GM12801 (cell line): ENCODE data around the gene PIGP.

ENCODE experiments used
- CTCF ChIP-seq: IDR thresholded peaks from one replicate; pipeline ENCODE4 v1.5.1; 2011; ENCODE audit warnings: control low read depth; ENCODE audit not compliant: insufficient read length; ENCODE audit errors: extremely low read depth

PIGP gene

GRCh38 chr21:37073417-37074196, 736 bp upstream of the PIGP start:
- TF ChIP-seq CTCF = no peak

DNA sequence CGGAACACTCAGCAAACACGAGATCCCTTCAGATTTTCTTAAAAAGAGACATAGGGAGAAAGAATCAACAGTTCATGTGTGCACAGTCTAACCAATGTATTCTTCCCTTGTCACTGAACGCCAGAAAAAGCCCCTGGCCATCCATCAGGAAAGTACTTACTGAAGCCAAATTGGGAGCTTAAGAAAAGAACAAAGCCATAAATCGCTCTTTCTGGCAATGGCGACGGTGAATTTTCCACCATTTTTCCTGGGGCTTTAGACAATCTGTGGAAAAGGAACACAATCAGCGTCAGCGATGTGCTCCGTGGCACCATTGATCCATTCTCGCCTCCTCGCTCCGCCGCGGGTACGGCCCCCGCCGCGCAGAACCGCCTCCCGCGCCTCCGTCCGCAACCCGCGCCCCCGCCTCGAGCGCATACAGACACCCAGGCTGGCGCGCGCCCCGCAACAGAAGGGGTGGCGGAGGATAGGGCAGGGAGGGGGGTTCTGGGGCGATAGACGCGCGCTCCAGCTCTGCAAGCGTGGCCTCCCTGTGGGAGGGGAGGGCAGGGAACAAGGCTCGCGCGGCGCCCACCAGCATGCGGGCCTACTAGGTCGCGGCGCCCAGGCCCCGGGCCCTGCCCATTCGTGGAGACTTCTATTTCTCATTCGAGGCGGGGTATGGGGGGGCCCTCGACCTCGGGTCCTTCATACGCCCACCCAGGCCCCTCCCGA, 440 bp downstream of the PIGP start:
- TF ChIP-seq CTCF = no peak

DNA sequence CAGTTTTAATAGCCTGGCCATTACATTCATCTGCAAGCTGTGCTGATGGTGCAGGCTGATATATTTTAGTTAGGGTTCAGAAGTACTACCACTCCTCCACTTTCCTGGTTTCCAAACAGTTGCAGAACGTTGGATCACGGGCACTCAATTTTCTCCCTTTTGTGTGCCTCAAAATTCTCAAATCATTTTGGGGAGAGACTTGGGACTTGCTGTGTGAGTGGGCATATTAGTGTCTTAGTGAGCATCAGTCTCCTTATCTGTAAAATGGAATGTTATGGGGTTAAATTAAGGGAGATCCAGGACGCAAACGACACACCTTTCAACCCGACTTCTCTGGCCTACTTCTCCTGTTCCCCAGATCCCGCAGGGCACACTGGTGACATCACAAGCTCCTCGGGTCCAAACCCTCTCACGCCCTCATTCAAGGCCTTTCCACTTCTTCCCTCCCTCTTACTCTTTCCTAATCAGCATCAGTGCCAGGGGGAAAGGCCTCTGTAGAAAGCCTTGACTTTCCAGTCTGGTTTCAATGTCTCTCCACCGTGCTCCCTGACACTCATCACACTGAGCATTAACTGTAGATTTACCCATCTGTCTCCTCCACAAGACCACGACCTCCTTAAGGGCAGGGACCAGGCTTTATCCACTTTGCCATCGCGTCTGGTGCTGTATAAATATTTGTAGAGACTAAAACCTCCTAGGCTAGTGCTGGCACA, 1.2 kb downstream of the PIGP start:
- no peak for TF ChIP-seq CTCF

GRCh38 chr21:37065561-37066177, 7.2 kb downstream of the PIGP start:
- no peak for TF ChIP-seq CTCF

DNA sequence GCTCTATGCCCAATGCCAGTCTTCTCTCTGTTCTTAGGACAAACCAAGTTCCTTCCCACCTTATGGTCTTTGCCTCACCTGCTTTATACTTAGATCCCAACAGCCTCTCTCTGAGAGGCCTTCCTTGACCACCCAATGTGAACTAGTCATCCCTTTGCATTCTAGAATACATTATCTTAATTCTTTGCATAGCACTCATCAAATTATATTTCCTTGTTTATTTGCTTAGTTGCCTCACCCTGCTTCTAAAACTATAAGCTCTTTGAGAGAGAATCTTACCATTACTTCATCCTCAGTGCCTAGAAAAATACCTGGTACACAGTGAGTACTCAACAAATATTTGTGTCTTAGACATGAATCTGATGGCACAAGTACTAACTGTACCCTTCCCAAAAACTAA, 8.0 kb downstream of the PIGP start:
- TF ChIP-seq CTCF = no peak

GRCh38 chr21:37063433-37063832, 9.4 kb downstream of the PIGP start:
- no peak for TF ChIP-seq CTCF

DNA sequence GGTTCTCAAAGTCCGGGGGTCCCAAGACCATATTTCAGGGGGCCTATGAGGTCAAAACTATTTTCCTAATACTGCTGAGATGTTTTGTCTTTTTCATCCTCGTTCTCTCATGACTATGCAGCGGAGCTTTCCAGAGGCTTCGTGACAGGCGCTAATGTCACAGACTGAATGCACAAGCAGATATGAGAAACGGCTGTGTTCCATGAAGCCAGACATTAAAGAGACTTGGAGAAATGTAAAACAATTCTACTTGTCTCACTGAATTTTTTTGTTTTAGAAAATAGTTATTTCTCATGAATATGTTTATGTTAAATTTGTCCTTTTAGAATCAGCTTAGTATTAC, 10.3 kb downstream of the PIGP start:
- no peak for TF ChIP-seq CTCF
